Regular cardiac myocyte (primary cell): Measurements from ENCODE around the gene GFI1B. TPM values are rescaled to one million over a fixed set of nuclear protein-coding genes. Genes with fewer than 3 reads are reported as not detected.

Source experiments
- total RNA-seq: library from RNA; depleted of rRNA; stranded (reverse); fragments of >200 nt; gene quantifications from 2 replicates; pipeline ENCODE4 v1.2.3, GENCODE V29; 2014

GFI1B gene
- not detected in 2 replicates for total RNA-seq

GRCh38 chr9:132978451-132979131, at the start of gene GFI1B:
Gene GFI1B, plus strand, starts transcription at chr9:132978694. Its CDS starts 7,985 bp downstream, at chr9:132986679.

GRCh38 chr9:132944294-132945185, 34.0 kb upstream of the GFI1B start, which contains the start of gene TSC1:
Gene TSC1, minus strand, starts transcription at chr9:132944616. Its CDS starts 15,744 bp downstream, at chr9:132928872.

GRCh38 chr9:133030317-133031129, 52.0 kb downstream of the GFI1B start, which contains the start of gene GTF3C5:
Gene GTF3C5, plus strand, starts transcription at chr9:133030997. Its CDS starts 15 bp downstream, at chr9:133031012.

Other genes starting within 250 kb of the GFI1B start
- under 0.01 and 0.19 TPM in 2 replicates for gene AK8, start 100.4 kb upstream of the GFI1B start, total RNA-seq
- gene SPACA9, start 99.8 kb upstream of the GFI1B start, total RNA-seq: 2.8 and 3.5 TPM in 2 replicates
- gene TSC1, start 34.1 kb upstream of the GFI1B start, total RNA-seq: 26.5 and 34.1 TPM in 2 replicates
- 31.3 and 38.2 TPM in 2 replicates for gene GTF3C5, start 52.3 kb downstream of the GFI1B start, total RNA-seq
- under 0.01 and 0.28 TPM in 2 replicates for gene CEL, start 83.3 kb downstream of the GFI1B start, total RNA-seq
- gene RALGDS, start 142.5 kb downstream of the GFI1B start, total RNA-seq: 23.4 and 38.5 TPM in 2 replicates
- gene GBGT1, start 185.2 kb downstream of the GFI1B start, total RNA-seq: 3.3 and 4.5 TPM in 2 replicates
- gene OBP2B, start 230.6 kb downstream of the GFI1B start, total RNA-seq: not detected in 2 replicates